ENCODE measurements around the gene AGBL2.
"Not testable (repeated sequence)": the region's sequence is repeated elsewhere in the genome, so short reads cannot be mapped to it uniquely, and the experiment has no call there.

AGBL2 gene

GRCh38 chr11:47705721-47706120 lies 9.4 kb downstream of the AGBL2 start:
- Histone ChIP-seq H3K4me3 (ENCODE audit: low read depth in 1 of 2, low read length in 2 of 2) (no peak overlapping the region), H3K9ac (ENCODE audit: low read depth in 1 of 2, low read length in 2 of 2) (no peak overlapping the region), H3K4me1 (ENCODE audit: control insufficient read depth in 1 of 2, insufficient read depth in 2 of 2, low read length in 2 of 2) (no peaks in the 10 kb centered on the region), H3K27ac (ENCODE audit: low read depth, low read length) (no peak overlapping the region), H3K9me3 (ENCODE audit: control insufficient read depth in 1 of 2, low read length in 2 of 2) (no peaks in the 10 kb centered on the region), H3K27me3 (ENCODE audit: control insufficient read depth in 1 of 2, insufficient read depth in 2 of 2, low read length in 2 of 2) (no peaks in the 10 kb centered on the region), H3K36me3 (ENCODE audit: control insufficient read depth in 1 of 2, insufficient read depth in 2 of 2, low read length in 2 of 2) (no peaks in the 10 kb centered on the region)

GRCh38 chr11:47691979-47692378 lies 23.2 kb downstream of the AGBL2 start:
- H3K4me3 ChIP-seq (ENCODE audit: low read depth in 1 of 2, low read length in 2 of 2): no peak overlapping the region
- peaks cover 2 to 16% of the 10 kb centered on the region in 2 donors for H3K4me1 ChIP-seq (ENCODE audit: control insufficient read depth in 1 of 2, insufficient read depth in 2 of 2, low read length in 2 of 2)
- no peaks in the 10 kb centered on the region for H3K36me3 ChIP-seq (ENCODE audit: control insufficient read depth in 1 of 2, insufficient read depth in 2 of 2, low read length in 2 of 2)
- no peaks in the 10 kb centered on the region for H3K27me3 ChIP-seq (ENCODE audit: control insufficient read depth in 1 of 2, insufficient read depth in 2 of 2, low read length in 2 of 2)
- H3K9ac ChIP-seq (ENCODE audit: low read depth in 1 of 2, low read length in 2 of 2): no peak overlapping the region
- H3K9me3 ChIP-seq (ENCODE audit: control insufficient read depth in 1 of 2, low read length in 2 of 2): no peaks in the 10 kb centered on the region
- no peak overlapping the region for H3K27ac ChIP-seq (ENCODE audit: low read depth, low read length)

- no peak overlapping the region for H3K9ac ChIP-seq (ENCODE audit: low read depth in 1 of 2, low read length in 2 of 2)
- H3K4me1 ChIP-seq (ENCODE audit: control insufficient read depth in 1 of 2, insufficient read depth in 2 of 2, low read length in 2 of 2): peaks cover 2 to 16% of the 10 kb centered on the region in 2 donors
- no peaks in the 10 kb centered on the region for H3K27me3 ChIP-seq (ENCODE audit: control insufficient read depth in 1 of 2, insufficient read depth in 2 of 2, low read length in 2 of 2)
- no peak overlapping the region for H3K4me3 ChIP-seq (ENCODE audit: low read depth in 1 of 2, low read length in 2 of 2)
- peak overlapping the region; percentile 20 for H3K27ac ChIP-seq (ENCODE audit: low read depth, low read length)
- H3K9me3 ChIP-seq (ENCODE audit: control insufficient read depth in 1 of 2, low read length in 2 of 2): no peaks in the 10 kb centered on the region
- H3K36me3 ChIP-seq (ENCODE audit: control insufficient read depth in 1 of 2, insufficient read depth in 2 of 2, low read length in 2 of 2): no peaks in the 10 kb centered on the region
Measured at GRCh38 chr11:47689480-47689879, 25.7 kb downstream of the AGBL2 start.

GRCh38 chr11:47688991-47689390 lies 26.2 kb downstream of the AGBL2 start:
- no peaks in the 10 kb centered on the region for H3K27me3 ChIP-seq (ENCODE audit: control insufficient read depth in 1 of 2, insufficient read depth in 2 of 2, low read length in 2 of 2)
- peaks cover 2 to 16% of the 10 kb centered on the region in 2 donors for H3K4me1 ChIP-seq (ENCODE audit: control insufficient read depth in 1 of 2, insufficient read depth in 2 of 2, low read length in 2 of 2)
- H3K9ac ChIP-seq (ENCODE audit: low read depth in 1 of 2, low read length in 2 of 2): no peak overlapping the region
- no peak overlapping the region for H3K4me3 ChIP-seq (ENCODE audit: low read depth in 1 of 2, low read length in 2 of 2)
- H3K9me3 ChIP-seq (ENCODE audit: control insufficient read depth in 1 of 2, low read length in 2 of 2): no peaks in the 10 kb centered on the region
- no peaks in the 10 kb centered on the region for H3K36me3 ChIP-seq (ENCODE audit: control insufficient read depth in 1 of 2, insufficient read depth in 2 of 2, low read length in 2 of 2)
- H3K27ac ChIP-seq (ENCODE audit: low read depth, low read length): peak overlapping the region; percentile 20

GRCh38 chr11:47688111-47688510 lies 27.1 kb downstream of the AGBL2 start:
- no peaks in the 10 kb centered on the region for H3K36me3 ChIP-seq (ENCODE audit: control insufficient read depth in 1 of 2, insufficient read depth in 2 of 2, low read length in 2 of 2)
- H3K9me3 ChIP-seq (ENCODE audit: control insufficient read depth in 1 of 2, low read length in 2 of 2): no peaks in the 10 kb centered on the region
- no peak overlapping the region for H3K4me3 ChIP-seq (ENCODE audit: low read depth in 1 of 2, low read length in 2 of 2)
- no peak overlapping the region for H3K27ac ChIP-seq (ENCODE audit: low read depth, low read length)
- peaks cover 2 to 16% of the 10 kb centered on the region in 2 donors for H3K4me1 ChIP-seq (ENCODE audit: control insufficient read depth in 1 of 2, insufficient read depth in 2 of 2, low read length in 2 of 2)
- H3K9ac ChIP-seq (ENCODE audit: low read depth in 1 of 2, low read length in 2 of 2): no peak overlapping the region
- no peaks in the 10 kb centered on the region for H3K27me3 ChIP-seq (ENCODE audit: control insufficient read depth in 1 of 2, insufficient read depth in 2 of 2, low read length in 2 of 2)

GRCh38 chr11:47686704-47687103 lies 28.5 kb downstream of the AGBL2 start:
- H3K9me3 ChIP-seq (ENCODE audit: control insufficient read depth in 1 of 2, low read length in 2 of 2); H3K4me3 ChIP-seq (ENCODE audit: low read depth in 1 of 2, low read length in 2 of 2); H3K27ac ChIP-seq (ENCODE audit: low read depth, low read length); H3K36me3 ChIP-seq (ENCODE audit: control insufficient read depth in 1 of 2, insufficient read depth in 2 of 2, low read length in 2 of 2); H3K9ac ChIP-seq (ENCODE audit: low read depth in 1 of 2, low read length in 2 of 2); H3K27me3 ChIP-seq (ENCODE audit: control insufficient read depth in 1 of 2, insufficient read depth in 2 of 2, low read length in 2 of 2): not testable (repeated sequence)
- peaks cover 12 to 26% of the 10 kb centered on the region in 2 donors for H3K4me1 ChIP-seq (ENCODE audit: control insufficient read depth in 1 of 2, insufficient read depth in 2 of 2, low read length in 2 of 2)

- H3K9ac ChIP-seq (ENCODE audit: low read depth in 1 of 2, low read length in 2 of 2): no peak overlapping the region
- H3K9me3 ChIP-seq (ENCODE audit: control insufficient read depth in 1 of 2, low read length in 2 of 2): no peaks in the 10 kb centered on the region
- no peak overlapping the region for H3K27ac ChIP-seq (ENCODE audit: low read depth, low read length)
Measured at GRCh38 chr11:47686151-47686550, 29.0 kb downstream of the AGBL2 start.

GRCh38 chr11:47675851-47676250 lies 39.3 kb downstream of the AGBL2 start:
- no peak overlapping the region for H3K27ac ChIP-seq (ENCODE audit: low read depth, low read length)
- H3K36me3 ChIP-seq (ENCODE audit: control insufficient read depth in 1 of 2, insufficient read depth in 2 of 2, low read length in 2 of 2): no peaks in the 10 kb centered on the region
- H3K9me3 ChIP-seq (ENCODE audit: control insufficient read depth in 1 of 2, low read length in 2 of 2): no peaks in the 10 kb centered on the region
- H3K4me3 ChIP-seq (ENCODE audit: low read depth in 1 of 2, low read length in 2 of 2): no peak overlapping the region
- H3K27me3 ChIP-seq (ENCODE audit: control insufficient read depth in 1 of 2, insufficient read depth in 2 of 2, low read length in 2 of 2): no peaks in the 10 kb centered on the region
- no peak overlapping the region for H3K9ac ChIP-seq (ENCODE audit: low read depth in 1 of 2, low read length in 2 of 2)
- H3K4me1 ChIP-seq (ENCODE audit: control insufficient read depth in 1 of 2, insufficient read depth in 2 of 2, low read length in 2 of 2): no peaks in the 10 kb centered on the region

More at GRCh38 chr11:47686151-47686550, 29.0 kb downstream of the AGBL2 start:
- no peaks in the 10 kb centered on the region for H3K36me3 ChIP-seq (ENCODE audit: control insufficient read depth in 1 of 2, insufficient read depth in 2 of 2, low read length in 2 of 2)
- peaks cover 13 to 26% of the 10 kb centered on the region in 2 donors for H3K4me1 ChIP-seq (ENCODE audit: control insufficient read depth in 1 of 2, insufficient read depth in 2 of 2, low read length in 2 of 2)
- H3K27me3 ChIP-seq (ENCODE audit: control insufficient read depth in 1 of 2, insufficient read depth in 2 of 2, low read length in 2 of 2): no peaks in the 10 kb centered on the region
- no peak overlapping the region for H3K4me3 ChIP-seq (ENCODE audit: low read depth in 1 of 2, low read length in 2 of 2)

GRCh38 chr11:47672283-47672730 lies 42.9 kb downstream of the AGBL2 start:
- Histone ChIP-seq H3K4me3 (ENCODE audit: low read depth in 1 of 2, low read length in 2 of 2) (no peak overlapping the region), H3K36me3 (ENCODE audit: control insufficient read depth in 1 of 2, insufficient read depth in 2 of 2, low read length in 2 of 2) (no peaks in the 10 kb centered on the region), H3K4me1 (ENCODE audit: control insufficient read depth in 1 of 2, insufficient read depth in 2 of 2, low read length in 2 of 2) (no peaks in the 10 kb centered on the region), H3K27me3 (ENCODE audit: control insufficient read depth in 1 of 2, insufficient read depth in 2 of 2, low read length in 2 of 2) (no peaks in the 10 kb centered on the region), H3K27ac (ENCODE audit: low read depth, low read length) (no peak overlapping the region), H3K9me3 (ENCODE audit: control insufficient read depth in 1 of 2, low read length in 2 of 2) (no peaks in the 10 kb centered on the region), H3K9ac (ENCODE audit: low read depth in 1 of 2, low read length in 2 of 2) (no peak overlapping the region)

- H3K4me1 ChIP-seq (ENCODE audit: control insufficient read depth in 1 of 2, insufficient read depth in 2 of 2, low read length in 2 of 2): no peaks in the 10 kb centered on the region
- no peak overlapping the region for H3K27ac ChIP-seq (ENCODE audit: low read depth, low read length)
- H3K36me3 ChIP-seq (ENCODE audit: control insufficient read depth in 1 of 2, insufficient read depth in 2 of 2, low read length in 2 of 2): no peaks in the 10 kb centered on the region
- no peaks in the 10 kb centered on the region for H3K9me3 ChIP-seq (ENCODE audit: control insufficient read depth in 1 of 2, low read length in 2 of 2)
- H3K27me3 ChIP-seq (ENCODE audit: control insufficient read depth in 1 of 2, insufficient read depth in 2 of 2, low read length in 2 of 2): no peaks in the 10 kb centered on the region
- no peak overlapping the region for H3K4me3 ChIP-seq (ENCODE audit: low read depth in 1 of 2, low read length in 2 of 2)
- no peak overlapping the region for H3K9ac ChIP-seq (ENCODE audit: low read depth in 1 of 2, low read length in 2 of 2)
Measured at GRCh38 chr11:47669856-47670255, 45.3 kb downstream of the AGBL2 start.

- no peak overlapping the region for H3K4me3 ChIP-seq (ENCODE audit: low read depth in 1 of 2, low read length in 2 of 2)
- H3K36me3 ChIP-seq (ENCODE audit: control insufficient read depth in 1 of 2, insufficient read depth in 2 of 2, low read length in 2 of 2): no peaks in the 10 kb centered on the region
- no peak overlapping the region for H3K27ac ChIP-seq (ENCODE audit: low read depth, low read length)
- no peaks in the 10 kb centered on the region for H3K27me3 ChIP-seq (ENCODE audit: control insufficient read depth in 1 of 2, insufficient read depth in 2 of 2, low read length in 2 of 2)
- H3K9me3 ChIP-seq (ENCODE audit: control insufficient read depth in 1 of 2, low read length in 2 of 2): no peaks in the 10 kb centered on the region
- no peaks in the 10 kb centered on the region for H3K4me1 ChIP-seq (ENCODE audit: control insufficient read depth in 1 of 2, insufficient read depth in 2 of 2, low read length in 2 of 2)
- no peak overlapping the region for H3K9ac ChIP-seq (ENCODE audit: low read depth in 1 of 2, low read length in 2 of 2)
Measured at GRCh38 chr11:47668665-47669064, 46.5 kb downstream of the AGBL2 start.
